ENCODE results near the gene AMBRA1.

- TF ChIP-seq LEF1 (IDR thresholded peaks at IDR 0.05; ENCODE audit: borderline replicate concordance) (no peak), HDGF (IDR thresholded peaks at IDR 0.05; ENCODE audit: borderline replicate concordance) (no peak)
Observed at GRCh38 chr11:46456269-46457001, 137.4 kb downstream of the AMBRA1 start.

Measured in HEK293T (cell line).